ENCODE measurements around the gene CEACAM1.
"Not testable (repeated sequence)": the region's sequence is repeated elsewhere in the genome, so short reads cannot be mapped to it uniquely, and the experiment has no call there.

The CEACAM1 gene

GRCh38 chr19:42508892-42509444 is 19.3 kb downstream of the CEACAM1 start:
- no peak for DNase-seq

- no peak for DNase-seq
Observed at GRCh38 chr19:42505066-42505465, 23.2 kb downstream of the CEACAM1 start.

GRCh38 chr19:42501733-42502132 is 26.5 kb downstream of the CEACAM1 start:
- no peak for DNase-seq

DNA sequence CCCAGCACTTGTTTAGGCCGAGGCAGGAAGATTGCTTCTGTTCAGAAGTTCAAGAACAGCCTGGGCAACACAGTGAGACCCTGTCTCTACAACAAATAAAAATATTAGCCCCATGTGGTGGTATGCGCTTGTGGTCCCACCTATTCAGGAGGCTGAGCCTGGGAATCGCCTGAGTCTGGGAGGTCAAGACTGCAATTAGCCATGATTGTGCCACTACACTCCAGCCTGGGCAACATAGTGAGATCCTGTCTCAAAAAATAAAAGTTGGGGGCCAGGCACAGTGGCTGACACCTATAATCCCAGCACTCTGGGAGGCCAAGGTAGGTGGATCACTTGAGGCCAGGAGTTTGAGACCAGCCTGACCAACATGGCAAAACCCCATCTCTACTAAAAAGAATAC is 27.0 kb downstream of the CEACAM1 start:
- DNase-seq = not testable (repeated sequence)

DNA sequence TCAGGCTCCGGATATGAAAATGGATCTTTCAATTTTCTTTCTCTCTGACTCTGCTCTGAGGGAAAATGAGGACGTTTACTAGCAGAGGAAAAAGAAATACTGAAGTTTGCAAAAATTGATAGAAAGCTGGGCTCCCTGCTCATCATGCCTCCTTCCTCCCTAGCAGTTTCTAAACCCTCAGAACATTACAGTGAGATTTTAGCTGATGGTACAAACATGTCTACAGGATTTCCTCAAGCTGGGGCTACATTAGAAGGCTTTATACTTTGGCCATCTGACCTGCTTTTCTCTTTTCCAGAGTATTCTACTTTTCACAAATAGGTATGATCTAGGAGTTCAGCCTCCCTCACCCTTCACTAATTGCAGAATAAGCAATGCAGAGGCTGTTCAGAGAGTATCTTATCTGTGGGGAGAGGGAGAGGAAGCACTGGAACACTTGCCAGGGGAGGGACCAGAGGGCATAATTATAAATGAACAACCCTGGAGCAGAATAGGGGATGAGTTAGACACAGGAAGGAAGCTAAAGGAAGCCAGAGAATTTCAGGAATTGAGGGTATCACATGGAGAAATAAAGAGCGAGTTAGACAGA is 30.0 kb downstream of the CEACAM1 start:
- DNase-seq = no peak

GRCh38 chr19:42497492-42498168 is 30.7 kb downstream of the CEACAM1 start:
- DNase-seq = no peak

GRCh38 chr19:42496460-42497133 is 31.7 kb downstream of the CEACAM1 start:
- no peak for DNase-seq

DNA sequence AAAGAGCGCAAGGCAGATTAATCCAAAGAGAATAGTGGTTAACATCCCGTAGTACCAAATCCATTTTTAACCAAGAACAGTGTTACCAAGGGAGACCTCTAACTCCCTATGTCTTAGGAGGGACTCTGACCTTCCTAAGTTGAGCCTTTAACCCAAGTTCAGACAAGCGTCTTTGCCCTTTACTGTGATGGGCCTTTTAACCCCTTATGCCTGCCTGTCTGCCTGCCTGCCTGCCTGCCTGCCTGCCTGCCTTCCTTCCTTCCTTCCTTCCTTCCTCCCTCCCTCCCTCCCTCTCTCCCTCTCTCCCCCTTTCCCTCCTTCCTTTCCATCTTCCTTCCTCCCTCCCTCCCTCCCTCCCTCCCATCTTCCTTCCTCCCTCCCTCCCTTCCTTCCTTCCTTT is 32.6 kb downstream of the CEACAM1 start:
- DNase-seq = no peak

GRCh38 chr19:42494321-42494720 is 34.0 kb downstream of the CEACAM1 start:
- DNase-seq = no peak

DNA sequence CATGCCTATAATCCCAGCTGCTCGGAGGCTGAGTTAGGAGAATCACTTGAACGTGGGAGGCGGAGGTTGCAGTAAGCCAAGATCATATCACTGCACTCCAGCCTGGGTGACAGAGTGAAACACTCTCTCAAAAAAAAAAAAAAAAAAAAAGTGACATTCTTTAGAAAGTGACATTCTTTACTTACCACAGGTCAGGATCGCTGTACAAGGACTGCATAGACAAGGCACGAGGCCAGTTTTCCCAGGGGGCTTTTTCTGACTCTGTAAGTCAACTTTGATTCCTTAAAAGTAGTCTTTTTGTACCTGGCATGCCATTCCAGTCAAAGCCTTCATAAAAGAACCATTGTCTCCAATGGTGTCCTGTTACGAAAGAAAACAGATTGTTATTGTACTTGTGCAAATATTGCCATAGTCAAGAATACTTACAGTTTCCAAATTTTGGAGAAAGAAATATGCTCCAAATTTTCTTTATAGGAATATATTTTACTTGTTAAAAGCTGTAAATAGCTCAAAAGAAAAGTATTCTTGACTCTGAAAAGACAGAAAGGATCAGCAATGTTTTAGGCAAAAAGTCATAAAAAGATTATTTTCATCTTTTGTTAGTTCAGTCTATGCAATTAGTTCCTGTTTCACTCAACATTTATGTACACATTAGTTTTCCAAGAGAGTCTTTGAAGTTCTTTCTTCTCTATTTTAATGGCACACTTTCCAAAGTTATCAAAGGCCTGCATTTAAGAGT is 39.3 kb downstream of the CEACAM1 start:
- no peak for DNase-seq

- DNase-seq = no peak
Observed at GRCh38 chr19:42487798-42488178, 40.5 kb downstream of the CEACAM1 start.

GRCh38 chr19:42487032-42487797 is 41.1 kb downstream of the CEACAM1 start:
- no peak for DNase-seq

GRCh38 chr19:42485036-42485435 is 43.2 kb downstream of the CEACAM1 start:
- DNase-seq = not testable (repeated sequence)

GRCh38 chr19:42480335-42481095 is 47.8 kb downstream of the CEACAM1 start:
- DNase-seq = peak; percentile 6 to 29

DNA sequence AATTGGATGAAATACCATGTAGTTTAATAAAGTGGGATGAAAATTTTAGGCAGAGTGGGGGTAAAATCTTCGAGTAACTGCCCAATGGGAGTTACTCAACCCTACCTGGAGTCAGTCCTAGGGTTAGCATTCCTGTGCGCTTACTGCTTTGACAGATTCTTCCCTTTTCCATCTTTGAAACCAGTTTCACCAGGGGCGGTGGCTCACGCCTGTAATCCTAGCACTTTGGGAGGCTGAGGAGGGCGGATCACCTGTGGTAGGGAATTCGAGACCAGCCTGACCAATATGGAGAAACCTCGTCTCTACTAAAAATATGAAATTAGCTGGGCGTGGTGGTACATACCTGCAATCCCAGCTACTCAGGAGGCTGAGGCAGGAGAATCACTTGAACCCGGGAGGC is 48.5 kb downstream of the CEACAM1 start:
- DNase-seq = no peak

DNA sequence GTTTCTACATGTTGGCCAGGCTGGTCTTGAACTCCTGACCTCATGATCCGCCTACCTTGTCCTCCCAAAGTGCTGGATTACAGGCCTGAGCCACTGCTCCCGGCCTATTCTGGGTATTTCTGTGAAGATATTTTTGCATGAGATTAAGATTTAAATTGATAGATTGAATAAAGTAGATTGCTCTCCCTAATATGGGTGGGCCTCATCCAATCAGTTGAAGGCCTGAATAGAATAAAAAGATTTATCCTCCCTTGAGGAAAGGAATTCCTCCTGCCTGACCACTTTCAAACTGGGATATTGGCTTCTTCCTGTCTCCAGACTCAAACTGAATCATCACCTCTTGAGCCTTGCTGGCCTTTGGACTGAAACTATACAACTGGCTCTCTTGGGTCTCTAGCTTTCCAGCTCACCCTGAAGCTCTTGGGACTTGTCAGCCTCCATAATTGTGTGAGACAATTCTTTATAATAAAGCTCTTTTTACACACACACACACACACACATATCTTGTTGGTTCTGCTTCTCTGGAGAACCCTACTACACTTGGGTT is 49.4 kb downstream of the CEACAM1 start:
- no peak for DNase-seq

GRCh38 chr19:42477933-42478332 is 50.3 kb downstream of the CEACAM1 start:
- no peak for DNase-seq

DNA sequence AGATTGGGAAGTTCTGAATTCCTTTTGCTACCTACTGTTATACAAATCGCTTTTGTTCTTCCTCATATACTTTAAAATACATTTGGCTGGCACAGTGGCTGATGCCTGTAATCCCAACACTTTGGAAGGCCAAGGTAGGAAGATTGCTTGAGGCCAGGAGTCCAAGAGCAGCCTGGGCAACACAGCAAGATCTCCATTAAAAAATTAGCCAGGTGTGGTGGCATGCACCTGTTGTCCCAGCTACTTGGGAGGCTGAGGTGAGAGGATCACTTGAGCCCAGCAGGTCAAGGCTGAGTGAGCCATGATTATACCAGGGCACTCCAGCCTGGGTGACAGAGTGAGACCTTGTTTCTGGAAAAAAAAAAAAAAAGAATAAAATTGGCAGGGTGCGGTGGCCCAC is 51.2 kb downstream of the CEACAM1 start:
- no peak for DNase-seq

DNA sequence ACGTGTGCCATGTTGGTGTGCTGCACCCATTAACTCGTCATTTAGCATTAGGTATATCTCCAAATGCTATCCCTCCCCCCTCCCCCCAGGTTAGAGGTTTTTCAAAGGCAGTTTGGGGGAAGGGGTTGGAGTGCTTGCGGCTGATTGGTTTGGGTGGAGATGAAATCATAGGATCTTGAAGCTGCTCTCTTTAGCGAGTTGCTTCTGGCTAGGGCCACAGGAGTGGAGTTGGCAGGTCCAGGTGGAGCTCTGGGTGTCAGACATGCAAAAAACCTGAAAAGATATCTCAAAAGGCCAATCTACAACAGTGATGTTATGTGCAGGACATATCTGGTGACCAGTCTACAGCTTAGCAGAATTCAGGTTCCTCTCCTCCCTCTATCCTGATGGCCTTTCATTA is 52.9 kb downstream of the CEACAM1 start:
- no peak for DNase-seq

DNA sequence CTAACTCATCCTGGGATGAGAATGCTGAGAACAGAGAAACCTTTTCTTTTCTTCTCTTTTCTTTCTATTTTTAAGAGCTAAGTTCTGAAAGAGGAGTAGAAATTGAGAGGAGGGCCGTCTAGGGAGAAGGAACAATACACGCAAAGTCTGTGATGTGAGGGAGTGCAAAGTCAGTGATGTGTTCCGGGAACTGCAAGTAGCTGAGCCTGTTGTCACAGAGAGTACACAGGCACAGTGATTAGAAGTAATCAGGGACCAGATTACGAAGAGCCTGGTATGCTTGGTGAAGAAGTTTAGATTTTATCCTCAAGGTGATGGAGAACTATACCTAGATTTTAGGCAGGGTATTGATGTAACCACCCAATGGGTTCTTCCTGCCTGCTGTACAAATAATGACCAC is 53.5 kb downstream of the CEACAM1 start:
- no peak for DNase-seq

- no peak for DNase-seq
Observed at GRCh38 chr19:42473686-42474085, 54.6 kb downstream of the CEACAM1 start.
